PC-3 (cell line): ENCODE measurements around the gene PPFIBP1. TPM values are rescaled to one million over a fixed set of nuclear protein-coding genes. Genes with fewer than 3 reads are reported as not detected.
"Not testable (repeated sequence)": the region's sequence is repeated elsewhere in the genome, so short reads cannot be mapped to it uniquely, and the experiment has no call there.

Experiments used
- ATAC-seq: fragments of 200-7000 bp; cut with Tn5 transposase; 2 replicates; pipeline ENCODE4 v1.9.1; 2020; ENCODE audit warnings: mild to moderate bottlenecking, moderate library complexity
- BruUV-seq: library from RNA; stranded (reverse); fragments of 400-500 nt; replicated peaks from 2 replicates; lab custom pipeline; 2021; lab: Mats Ljungman, UMichigan
- CTCF ChIA-PET: fragments of 300-600 bp; sonication (Branson Sonifier 250); formaldehyde crosslinking; loops from one replicate; lab custom pipeline; 2022; ENCODE audit warnings: antibody characterized with exemption; lab: Charles Lee
- POLR2A ChIA-PET: fragments of 300-600 bp; sonication (Branson Sonifier 250); formaldehyde crosslinking; loops from one replicate; lab custom pipeline; 2022; ENCODE audit warnings: antibody characterized with exemption; ENCODE audit not compliant: unreplicated experiment; lab: Charles Lee
- DNase-seq: peaks from one replicate; pipeline ENCODE4 v3.0.0-alpha.2; 2015
- H2AFZ ChIP-seq: fragments of 300-600 bp; sonication (generic); 2 replicates; pipeline ENCODE4 v1.6.0; 2016; ENCODE audit warnings: antibody characterized with exemption, low read length
- H3F3A ChIP-seq: fragments of 300-600 bp; sonication (generic); one replicate; pipeline ENCODE4 v1.6.0; 2017; ENCODE audit warnings: antibody characterized with exemption, low read length, control low read depth, mild to moderate bottlenecking; ENCODE audit not compliant: unreplicated experiment
- H3K27ac ChIP-seq: fragments of 300-600 bp; sonication (generic); 2 replicates; pipeline ENCODE4 v1.5.1; 2016; ENCODE audit warnings: mild to moderate bottlenecking, low read length
- H3K27me3 ChIP-seq: fragments of 300-600 bp; sonication (generic); 2 replicates; pipeline ENCODE4 v1.6.1; 2016; ENCODE audit warnings: low read length, mixed read lengths
- H3K36me3 ChIP-seq: fragments of 300-600 bp; sonication (generic); 2 replicates; pipeline ENCODE4 v1.6.1; 2016; ENCODE audit warnings: low read depth, mixed run types, low read length, mixed read lengths
- H3K4me1 ChIP-seq: fragments of 300-600 bp; sonication (generic); 2 replicates; pipeline ENCODE4 v1.5.1; 2016; ENCODE audit warnings: low read length; ENCODE audit not compliant: insufficient read depth
- H3K4me2 ChIP-seq: fragments of 300-600 bp; sonication (generic); 2 replicates; pipeline ENCODE4 v1.6.0; 2016; ENCODE audit warnings: low read length
- H3K4me3 ChIP-seq: fragments of 300-600 bp; sonication (generic); 2 replicates; pipeline ENCODE4 v1.5.1; 2016; ENCODE audit warnings: mild to moderate bottlenecking, low read length, mixed read lengths
- H3K79me2 ChIP-seq: fragments of 300-600 bp; sonication (generic); 2 replicates; pipeline ENCODE4 v1.6.1; 2017; ENCODE audit warnings: low read length, mixed read lengths
- H3K9ac ChIP-seq: fragments of 300-600 bp; sonication (generic); 2 replicates; pipeline ENCODE4 v1.6.0; 2016; ENCODE audit warnings: mild to moderate bottlenecking, low read length
- H3K9me2 ChIP-seq: fragments of 300-600 bp; sonication (generic); replicated peaks from 2 replicates; pipeline ENCODE4 v1.6.1; 2016; ENCODE audit warnings: mixed run types, low read length, mixed read lengths
- H3K9me3 ChIP-seq: fragments of 300-600 bp; sonication (generic); 2 replicates; pipeline ENCODE4 v1.6.1; 2016; ENCODE audit warnings: low read length, mixed read lengths
- H4K20me1 ChIP-seq: fragments of 300-600 bp; sonication (generic); 2 replicates; pipeline ENCODE4 v1.6.1; 2016; ENCODE audit warnings: low read length, mixed read lengths
- EZH2 ChIP-seq: fragments of 300-600 bp; sonication (generic); IDR thresholded peaks from one replicate; pipeline ENCODE4 v1.6.1; 2017; ENCODE audit warnings: antibody characterized with exemption, mild to moderate bottlenecking, low read length; ENCODE audit not compliant: unreplicated experiment
- EZH2phosphoT487 ChIP-seq: fragments of 300-600 bp; sonication (generic); IDR thresholded peaks from 2 replicates; pipeline ENCODE4 v1.6.1; 2018; ENCODE audit warnings: mild to moderate bottlenecking, antibody characterized with exemption, low read length, borderline replicate concordance
- intact Hi-C: fragments of 100-400 bp; cut with micrococcal nuclease; formaldehyde crosslinking; loops from 2 replicates; pipeline ENCODE4 v1.9.0; 2023
- total RNA-seq: library from RNA; depleted of rRNA; stranded (reverse); fragments of >200 nt; gene quantifications from 2 replicates; pipeline ENCODE4 v1.2.3, GENCODE V29; 2014
- TF ChIP-seq, protein P1 (sequence below): fragments of 300-600 bp; sonication (generic); conservative IDR thresholded peaks from 2 replicates; pipeline ENCODE4 v1.5.1; 2017; ENCODE audit warnings: antibody characterized with exemption, low read depth, mild to moderate bottlenecking, low read length

The PPFIBP1 gene
- total RNA-seq, 1 experiment from 2014 or later = 56.9 TPM

DNA sequence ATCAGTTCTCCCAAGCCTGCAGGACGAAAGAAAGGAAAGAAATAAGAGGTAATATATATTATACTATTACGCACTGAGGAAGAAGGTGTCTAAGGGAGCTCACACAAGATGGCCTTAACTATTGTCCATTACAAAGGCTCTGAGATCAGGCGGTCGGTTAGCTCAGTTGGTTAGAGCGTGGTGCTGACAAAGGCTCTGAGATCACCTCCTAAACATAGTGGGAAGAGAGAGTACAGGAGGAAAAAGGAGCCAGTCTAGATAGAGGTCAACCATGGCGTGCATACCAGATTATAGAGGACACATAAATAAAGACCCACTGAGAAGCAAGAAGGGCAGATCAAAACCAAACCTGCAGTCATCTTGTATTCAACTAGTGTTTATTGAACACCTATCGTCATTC lies 118.9 kb downstream of the PPFIBP1 start:
- H4K20me1 ChIP-seq, H3K9me2 ChIP-seq, H3K9me3 ChIP-seq, H3K79me2 ChIP-seq, H2AFZ ChIP-seq, H3K27me3 ChIP-seq, H3K36me3 ChIP-seq, ATAC-seq, POLR2A ChIA-PET, intact Hi-C loops, CTCF ChIA-PET, H3K4me3 ChIP-seq, H3K9ac ChIP-seq, H3F3A ChIP-seq, DNase-seq: not testable (repeated sequence)
- peak overlapping the region; percentile 90 for H3K27ac ChIP-seq
- H3K4me2 ChIP-seq = 0 out of 2 replicates have a peak overlapping the region, but pooled peaks have one; percentile 19
- peaks cover 30% of the 10 kb centered on the region for H3K4me1 ChIP-seq
- BruUV-seq = TSS peak; percentile 32

DNA sequence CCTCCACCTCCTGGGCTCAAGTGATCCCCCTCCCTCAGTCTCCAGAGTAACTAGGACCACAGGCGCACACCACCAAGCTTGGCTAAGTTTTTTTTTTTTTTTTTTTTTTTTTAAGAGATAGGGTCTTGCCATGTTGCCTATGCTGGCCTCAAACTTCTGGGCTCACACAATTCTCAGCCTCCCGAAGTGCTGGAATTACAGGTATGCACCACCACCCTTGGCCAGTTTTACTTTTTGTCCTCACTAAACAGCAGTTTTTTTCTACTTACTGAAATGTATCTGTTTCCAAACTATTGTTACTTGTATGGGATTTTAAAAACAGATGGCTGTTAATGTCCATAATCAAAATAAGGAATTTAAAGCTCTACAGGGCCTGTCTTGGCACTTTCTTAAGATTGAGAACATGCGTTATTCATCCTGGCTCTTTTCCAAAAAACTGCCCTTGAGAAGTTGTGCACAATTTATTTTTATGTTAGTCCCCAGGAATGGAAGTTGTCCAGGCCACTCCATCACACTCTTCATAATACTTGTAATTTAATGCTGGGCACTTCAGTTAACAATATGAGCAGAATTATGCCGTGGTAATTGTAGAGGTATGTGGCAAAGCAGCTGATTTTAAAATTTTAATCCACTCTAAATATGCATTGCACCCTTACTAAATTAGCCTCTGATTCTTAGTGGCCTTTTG lies 120.3 kb downstream of the PPFIBP1 start:
- CTCF ChIA-PET = no interaction called here
- DNase-seq (peak; percentile 45), ATAC-seq (no peak)
- H3K4me1 ChIP-seq = peaks cover 30% of the 10 kb centered on the region
- no peak overlapping the region for H3K9ac ChIP-seq
- POLR2A ChIA-PET = no interaction called here
- no peak overlapping the region for H3K27ac ChIP-seq
- H3K79me2 ChIP-seq = no peaks in the 10 kb centered on the region
- no peak for TF ChIP-seq EZH2
- TF ChIP-seq, protein P1, sequence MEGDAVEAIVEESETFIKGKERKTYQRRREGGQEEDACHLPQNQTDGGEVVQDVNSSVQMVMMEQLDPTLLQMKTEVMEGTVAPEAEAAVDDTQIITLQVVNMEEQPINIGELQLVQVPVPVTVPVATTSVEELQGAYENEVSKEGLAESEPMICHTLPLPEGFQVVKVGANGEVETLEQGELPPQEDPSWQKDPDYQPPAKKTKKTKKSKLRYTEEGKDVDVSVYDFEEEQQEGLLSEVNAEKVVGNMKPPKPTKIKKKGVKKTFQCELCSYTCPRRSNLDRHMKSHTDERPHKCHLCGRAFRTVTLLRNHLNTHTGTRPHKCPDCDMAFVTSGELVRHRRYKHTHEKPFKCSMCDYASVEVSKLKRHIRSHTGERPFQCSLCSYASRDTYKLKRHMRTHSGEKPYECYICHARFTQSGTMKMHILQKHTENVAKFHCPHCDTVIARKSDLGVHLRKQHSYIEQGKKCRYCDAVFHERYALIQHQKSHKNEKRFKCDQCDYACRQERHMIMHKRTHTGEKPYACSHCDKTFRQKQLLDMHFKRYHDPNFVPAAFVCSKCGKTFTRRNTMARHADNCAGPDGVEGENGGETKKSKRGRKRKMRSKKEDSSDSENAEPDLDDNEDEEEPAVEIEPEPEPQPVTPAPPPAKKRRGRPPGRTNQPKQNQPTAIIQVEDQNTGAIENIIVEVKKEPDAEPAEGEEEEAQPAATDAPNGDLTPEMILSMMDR = no peak
- no peak for TF ChIP-seq EZH2phosphoT487
- intact Hi-C loops = no loop called here
- no peaks in the 10 kb centered on the region for H3K9me2 ChIP-seq
- no peak overlapping the region for H3K4me3 ChIP-seq
- no peak overlapping the region for H2AFZ ChIP-seq
- no peaks in the 10 kb centered on the region for H3K9me3 ChIP-seq
- H3K4me2 ChIP-seq = no peak overlapping the region
- H3K36me3 ChIP-seq = peaks cover 6% of the 10 kb centered on the region; the same call in 1 of the 2 replicates
- BruUV-seq = no TSS peak
- no peaks in the 10 kb centered on the region for H4K20me1 ChIP-seq
- peaks cover 4% of the 10 kb centered on the region for H3F3A ChIP-seq
- H3K27me3 ChIP-seq = no peaks in the 10 kb centered on the region

DNA sequence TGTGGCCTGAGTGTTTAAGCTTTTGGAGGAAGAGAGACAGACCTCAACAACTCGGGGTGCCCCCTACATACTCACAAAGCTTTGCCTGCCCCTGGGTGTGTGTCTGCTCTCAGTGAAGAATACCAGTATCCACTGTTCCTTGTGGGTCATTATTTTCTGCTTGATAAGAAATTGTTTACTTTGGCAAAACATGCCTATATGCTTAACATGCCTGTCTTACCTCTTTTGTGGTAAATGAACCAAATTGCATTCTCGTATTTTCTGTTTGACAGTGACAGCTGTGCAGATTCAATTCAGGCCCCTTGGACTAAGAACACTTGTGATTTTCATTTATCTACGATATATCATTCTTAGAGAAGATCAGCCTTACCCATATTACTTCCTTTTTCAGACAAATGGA lies 121.7 kb downstream of the PPFIBP1 start:
- Histone ChIP-seq H3K36me3 (peaks cover 14% of the 10 kb centered on the region), H3K27me3 (no peaks in the 10 kb centered on the region), H3K9me2 (no peaks in the 10 kb centered on the region), H2AFZ (no peak overlapping the region), H3K9me3 (no peaks in the 10 kb centered on the region), H3K4me1 (peaks cover 27% of the 10 kb centered on the region), H3K79me2 (no peaks in the 10 kb centered on the region), H3K4me2 (no peak overlapping the region), H3K27ac (no peak overlapping the region), H3K9ac (no peak overlapping the region), H3F3A (peaks cover 4% of the 10 kb centered on the region), H3K4me3 (no peak overlapping the region), H4K20me1 (no peaks in the 10 kb centered on the region)
- POLR2A ChIA-PET = interaction anchor here (0.6 kb wide), 1 partner anchor 308 kb away, joined by 12 read pairs; no protein-coding TSS in a partner anchor
- intact Hi-C loops = no loop called here
- DNase-seq (no peak), ATAC-seq (no peak)
- no TSS peak for BruUV-seq
- CTCF ChIA-PET = no interaction called here
- TF ChIP-seq, protein P1 = no peak
- no peak for TF ChIP-seq EZH2phosphoT487
- no peak for TF ChIP-seq EZH2
